Neuronal stem cell (in vitro differentiated cells): ENCODE results near the gene CCDC57.

Experiments used
- DNase-seq: peaks from one replicate; pipeline ENCODE4 v3.0.0-alpha.2; 2013; ENCODE audit warnings: low spot score
- H2AFZ ChIP-seq: one replicate; pipeline ENCODE4 v1.6.1; 2013; ENCODE audit warnings: mild to moderate bottlenecking, low read length, inconsistent platforms
- H2AK5ac ChIP-seq: 2 replicates; pipeline ENCODE4 v1.6.1; 2013; ENCODE audit warnings: low read depth, mild to moderate bottlenecking, inconsistent platforms, low read length, moderate library complexity, mixed read lengths
- H2BK120ac ChIP-seq: 2 replicates; pipeline ENCODE4 v1.6.1; 2013; ENCODE audit warnings: low read depth, mild to moderate bottlenecking, inconsistent platforms, low read length, moderate library complexity, mixed read lengths
- H2BK12ac ChIP-seq: one replicate; pipeline ENCODE4 v1.6.1; 2013; ENCODE audit warnings: low read length, inconsistent platforms
- H2BK15ac ChIP-seq: 2 replicates; pipeline ENCODE4 v1.6.1; 2013; ENCODE audit warnings: mild to moderate bottlenecking, low read length, inconsistent platforms, mixed read lengths
- H2BK5ac ChIP-seq: one replicate; pipeline ENCODE4 v1.6.1; 2013; ENCODE audit warnings: inconsistent platforms, mild to moderate bottlenecking, low read length, moderate library complexity
- H3K14ac ChIP-seq: one replicate; pipeline ENCODE4 v1.6.1; 2013; ENCODE audit warnings: low read length, inconsistent platforms
- H3K18ac ChIP-seq: 2 replicates; pipeline ENCODE4 v1.6.1; 2013; ENCODE audit warnings: low read length, inconsistent platforms
- H3K23ac ChIP-seq: 2 replicates; pipeline ENCODE4 v1.6.1; 2013; ENCODE audit warnings: low read depth, mild to moderate bottlenecking, mixed read lengths, low read length, inconsistent platforms; ENCODE audit not compliant: poor library complexity
- H3K27ac ChIP-seq: replicated peaks from 3 replicates; pipeline ENCODE4 v1.5.1; 2013; ENCODE audit warnings: low read length, inconsistent platforms
- H3K27me3 ChIP-seq, 3 experiments: 2 replicates each; pipeline ENCODE4 v1.6.1; 2013; ENCODE audit warnings: low read length in 3 of 3, mild to moderate bottlenecking in 2 of 3, inconsistent platforms in 1 of 3, low read depth in 1 of 3, mixed read lengths in 1 of 3, moderate library complexity in 1 of 3; ENCODE audit not compliant: control insufficient read depth in 3 of 3, insufficient read depth in 3 of 3
- H3K36me3 ChIP-seq, 2 donors: replicated peaks in 1 of 2; 2 replicates each; pipeline ENCODE4 v1.6.1; 2013; ENCODE audit warnings: low read length in 2 of 2; ENCODE audit not compliant: control insufficient read depth in 2 of 2, insufficient read depth in 2 of 2
- H3K4ac ChIP-seq: 2 replicates; pipeline ENCODE4 v1.6.1; 2013; ENCODE audit warnings: inconsistent platforms, mild to moderate bottlenecking, low read length, moderate library complexity
- H3K4me1 ChIP-seq, 2 donors: 1 replicate in 1 of 2; 2 replicates in 1 of 2; pipeline ENCODE4 v1.6.1; 2013; ENCODE audit warnings: low read length in 2 of 2, low read depth in 1 of 2; ENCODE audit not compliant: control insufficient read depth in 2 of 2, insufficient read depth in 1 of 2
- H3K4me2 ChIP-seq: one replicate; pipeline ENCODE4 v1.6.1; 2013; ENCODE audit warnings: mild to moderate bottlenecking, low read length, inconsistent platforms; ENCODE audit not compliant: insufficient read depth, poor library complexity, severe bottlenecking
- H3K4me3 ChIP-seq, 2 donors: 2 replicates each; pipeline ENCODE4 v1.5.1; 2013; ENCODE audit warnings: low read length in 2 of 2, mild to moderate bottlenecking in 2 of 2, inconsistent platforms in 1 of 2, moderate library complexity in 1 of 2
- H3K79me1 ChIP-seq: one replicate; pipeline ENCODE4 v1.6.1; 2013; ENCODE audit warnings: low read depth, mild to moderate bottlenecking, inconsistent platforms, low read length, moderate library complexity
- H3K9ac ChIP-seq: one replicate; pipeline ENCODE4 v1.6.1; 2013; ENCODE audit warnings: mild to moderate bottlenecking, low read depth, low read length, inconsistent platforms; ENCODE audit not compliant: poor library complexity
- H3K9me3 ChIP-seq, 2 donors: replicated peaks in 1 of 2; 2 replicates each; pipeline versions ENCODE3 to v1.6.1; 2013; ENCODE audit warnings: low read length in 2 of 2, mild to moderate bottlenecking in 2 of 2, inconsistent platforms in 1 of 2, low read depth in 1 of 2, mixed read lengths in 1 of 2, moderate library complexity in 1 of 2; ENCODE audit not compliant: control insufficient read depth in 2 of 2, insufficient read depth in 1 of 2
- H4K8ac ChIP-seq: one replicate; pipeline ENCODE4 v1.6.1; 2013; ENCODE audit warnings: low read depth, mild to moderate bottlenecking, inconsistent platforms, low read length, moderate library complexity
- H4K91ac ChIP-seq: one replicate; pipeline ENCODE4 v1.6.1; 2013; ENCODE audit warnings: low read length, low read depth, mild to moderate bottlenecking, inconsistent platforms; ENCODE audit not compliant: poor library complexity
- WGBS, 2 donors: extraction: QIAGEN DNeasy Blood & Tissue Kit; methylation state at CpG; one replicate each; pipeline ENCODE4 v1.1.7; 2013; ENCODE audit warnings: missing lambda C conversion rate in 2 of 2, mixed read lengths in 1 of 2; ENCODE audit not compliant: insufficient read length in 2 of 2, insufficient replicate concordance in 1 of 2; ENCODE audit errors: extremely low coverage in 2 of 2; 5-methylcytosine and 5-hydroxymethylcytosine counted together

The CCDC57 gene

GRCh38 chr17:82104797-82105416 lies 107.7 kb downstream of the CCDC57 start:
- Histone ChIP-seq H2AK5ac (peak overlapping the region; percentile 26), H3K4me3 (no peak overlapping the region), H3K18ac (peak overlapping the region; percentile 2), H2AFZ (no peak overlapping the region), H4K8ac (no peak overlapping the region), H2BK120ac (no peak overlapping the region), H3K36me3 (peaks cover 0 to 8% of the 10 kb centered on the region in 2 donors), H3K79me1 (peaks cover 5% of the 10 kb centered on the region), H3K9me3 (peaks cover 0 to 3% of the 10 kb centered on the region in 2 donors), H3K9ac (no peak overlapping the region), H3K27me3 (no peaks in the 10 kb centered on the region), H3K4me1 (peaks cover 36 to 43% of the 10 kb centered on the region in 2 donors), H3K4ac (no peak overlapping the region), H3K4me2 (no peak overlapping the region), H2BK12ac (no peak overlapping the region), H3K14ac (no peak overlapping the region), H3K23ac (no peak overlapping the region), H2BK5ac (peak overlapping the region; percentile 1), H2BK15ac (no peak overlapping the region), H3K27ac (no peak overlapping the region), H4K91ac (no peak overlapping the region)
- no CpG with 5 or more reads among the region's 11 CpGs for WGBS, 2 donors
- DNase-seq = no peak

- H3K79me1 ChIP-seq = peaks cover 10% of the 10 kb centered on the region
- H3K18ac ChIP-seq = peak overlapping the region; percentile 90
- no peak overlapping the region for H3K9ac ChIP-seq
- peaks cover 44 to 52% of the 10 kb centered on the region in 2 donors for H3K4me1 ChIP-seq
- H4K8ac ChIP-seq = no peak overlapping the region
- no peak overlapping the region for H3K4ac ChIP-seq
- peaks cover 0 to 3% of the 10 kb centered on the region in 2 donors for H3K9me3 ChIP-seq
- peak; percentile 83 for DNase-seq
- H2BK5ac ChIP-seq = peak overlapping the region; percentile 95
- H2BK120ac ChIP-seq = peak overlapping the region; percentile 6
- peak overlapping the region; percentile 98 for H2BK12ac ChIP-seq
- H3K14ac ChIP-seq = no peak overlapping the region
- peak overlapping the region; percentile 99 for H3K27ac ChIP-seq
- no peak overlapping the region for H3K4me3 ChIP-seq
- H4K91ac ChIP-seq = no peak overlapping the region
- WGBS, 2 donors = no CpG with 5 or more reads among the region's 24 CpGs
- H3K27me3 ChIP-seq = no peaks in the 10 kb centered on the region
- peaks cover 0 to 8% of the 10 kb centered on the region in 2 donors for H3K36me3 ChIP-seq
- peak overlapping the region; percentile 99 for H2AK5ac ChIP-seq
- peak overlapping the region; percentile 29 for H3K4me2 ChIP-seq
- H3K23ac ChIP-seq = peak overlapping the region; percentile 68
- H2AFZ ChIP-seq = peak overlapping the region; percentile 61
- peak overlapping the region; percentile 18 for H2BK15ac ChIP-seq
Measured at GRCh38 chr17:82103553-82104451, 108.8 kb downstream of the CCDC57 start.

GRCh38 chr17:82101767-82102679 lies 110.6 kb downstream of the CCDC57 start:
- WGBS, 2 donors = no CpG with 5 or more reads among the region's 18 CpGs
- H3K4ac ChIP-seq = no peak overlapping the region
- H2BK120ac ChIP-seq = no peak overlapping the region
- no peak overlapping the region for H3K4me2 ChIP-seq
- H3K79me1 ChIP-seq = peaks cover 10% of the 10 kb centered on the region
- H2AFZ ChIP-seq = no peak overlapping the region
- peak overlapping the region; percentile 60 for H2BK15ac ChIP-seq
- peak overlapping the region; percentile 71 for H3K18ac ChIP-seq
- peaks cover 0 to 3% of the 10 kb centered on the region in 2 donors for H3K9me3 ChIP-seq
- peaks cover 44 to 56% of the 10 kb centered on the region in 2 donors for H3K4me1 ChIP-seq
- H2AK5ac ChIP-seq = peak overlapping the region; percentile 27
- H2BK12ac ChIP-seq = no peak overlapping the region
- peaks cover 0 to 1% of the 10 kb centered on the region in 2 donors for H3K36me3 ChIP-seq
- H3K27ac ChIP-seq = peak overlapping the region; percentile 21
- no peak overlapping the region for H4K8ac ChIP-seq
- H3K27me3 ChIP-seq = no peaks in the 10 kb centered on the region
- H3K14ac ChIP-seq = no peak overlapping the region
- peak overlapping the region; percentile 2 for H2BK5ac ChIP-seq
- H3K4me3 ChIP-seq = no peak overlapping the region
- H3K23ac ChIP-seq = peak overlapping the region; percentile 61
- no peak overlapping the region for H4K91ac ChIP-seq
- DNase-seq = no peak
- H3K9ac ChIP-seq = peak overlapping the region; percentile 65
